Ishikawa (cell line): ENCODE measurements around the gene SGCG.

Experiments used
- CEBPB ChIP-seq: IDR thresholded peaks from 2 replicates; pipeline ENCODE4 v1.6.1; 2012
- CREB1 ChIP-seq: IDR thresholded peaks from 2 replicates; pipeline ENCODE4 v1.6.1; 2012; ENCODE audit warnings: low read depth
- EGR1 ChIP-seq: IDR thresholded peaks from 2 replicates; pipeline ENCODE4 v1.6.1; 2012
- EP300 ChIP-seq: IDR thresholded peaks from 2 replicates; pipeline ENCODE4 v1.6.1; 2012; ENCODE audit warnings: borderline replicate concordance
- FOXM1 ChIP-seq: IDR thresholded peaks from 2 replicates; pipeline ENCODE4 v1.6.1; 2012; ENCODE audit warnings: low read depth, borderline replicate concordance
- NFIC ChIP-seq: IDR thresholded peaks from 2 replicates; pipeline ENCODE4 v1.6.1; 2012
- RAD21 ChIP-seq: IDR thresholded peaks from 2 replicates; pipeline ENCODE4 v1.6.1; 2012; ENCODE audit warnings: low read depth
- TAF1 ChIP-seq: IDR thresholded peaks from 2 replicates; pipeline ENCODE4 v1.6.1; 2012; ENCODE audit warnings: low read depth, mild to moderate bottlenecking
- TCF12 ChIP-seq: IDR thresholded peaks from 2 replicates; pipeline ENCODE4 v1.6.1; 2012; ENCODE audit warnings: low read depth
- TEAD4 ChIP-seq: IDR thresholded peaks from 2 replicates; pipeline ENCODE4 v1.6.1; 2012
- YY1 ChIP-seq: IDR thresholded peaks from 2 replicates; pipeline ENCODE4 v1.6.1; 2012; ENCODE audit warnings: low read depth
- ZBTB7A ChIP-seq: IDR thresholded peaks from 2 replicates; pipeline ENCODE4 v1.6.1; 2012; ENCODE audit warnings: low read depth
- TF ChIP-seq, protein P1 (sequence below): IDR thresholded peaks from 2 replicates; pipeline ENCODE4 v1.6.1; 2012; ENCODE audit warnings: low read depth, mild to moderate bottlenecking
- TF ChIP-seq, protein P2 (sequence below): IDR thresholded peaks from 2 replicates; pipeline ENCODE4 v1.6.1; 2012
- TF ChIP-seq, protein P3 (sequence below): IDR thresholded peaks from 2 replicates; pipeline ENCODE4 v1.6.1; 2012

Gene SGCG

DNA sequence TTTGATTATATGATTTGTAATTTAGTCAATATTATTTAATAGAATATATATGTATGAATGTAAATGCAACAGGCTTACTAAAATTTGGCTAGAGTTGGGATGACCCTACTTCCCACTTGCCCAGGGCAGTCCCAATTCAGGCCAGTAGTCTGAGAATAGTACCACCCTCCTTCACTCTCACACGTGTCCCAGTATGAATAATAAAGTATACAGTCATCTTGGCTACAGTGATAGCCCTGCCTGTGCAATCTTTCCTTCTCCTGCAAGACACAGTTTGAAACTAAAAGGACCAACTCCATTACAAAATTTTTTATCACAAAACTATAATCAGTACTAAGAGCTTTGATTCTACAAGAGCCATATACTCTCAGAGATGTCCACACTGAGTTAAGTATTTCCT lies 176.6 kb downstream of the SGCG start:
- TF ChIP-seq RAD21 (no peak), CEBPB (no peak), FOXM1 (no peak), YY1 (no peak)

DNA sequence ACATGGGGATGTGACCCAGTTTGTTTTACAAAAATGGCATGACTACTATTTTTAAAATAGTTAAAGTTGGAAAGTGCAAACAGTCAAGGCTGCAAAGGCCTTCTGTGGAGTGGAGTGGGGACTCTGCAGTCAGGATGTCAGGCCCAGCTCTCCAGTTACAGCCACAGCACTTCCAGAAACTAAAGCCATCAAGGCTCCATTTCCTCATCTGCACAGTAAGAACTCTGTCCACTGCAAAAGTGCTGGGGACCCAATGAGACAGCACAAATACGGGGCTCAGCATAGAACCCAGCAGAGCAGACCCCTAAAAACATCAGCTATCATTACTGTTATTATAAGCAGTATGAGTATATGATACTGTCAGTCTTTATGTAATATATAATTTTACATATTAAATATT lies 179.1 kb downstream of the SGCG start:
- TF ChIP-seq EGR1: no peak
- TF ChIP-seq, protein P1, sequence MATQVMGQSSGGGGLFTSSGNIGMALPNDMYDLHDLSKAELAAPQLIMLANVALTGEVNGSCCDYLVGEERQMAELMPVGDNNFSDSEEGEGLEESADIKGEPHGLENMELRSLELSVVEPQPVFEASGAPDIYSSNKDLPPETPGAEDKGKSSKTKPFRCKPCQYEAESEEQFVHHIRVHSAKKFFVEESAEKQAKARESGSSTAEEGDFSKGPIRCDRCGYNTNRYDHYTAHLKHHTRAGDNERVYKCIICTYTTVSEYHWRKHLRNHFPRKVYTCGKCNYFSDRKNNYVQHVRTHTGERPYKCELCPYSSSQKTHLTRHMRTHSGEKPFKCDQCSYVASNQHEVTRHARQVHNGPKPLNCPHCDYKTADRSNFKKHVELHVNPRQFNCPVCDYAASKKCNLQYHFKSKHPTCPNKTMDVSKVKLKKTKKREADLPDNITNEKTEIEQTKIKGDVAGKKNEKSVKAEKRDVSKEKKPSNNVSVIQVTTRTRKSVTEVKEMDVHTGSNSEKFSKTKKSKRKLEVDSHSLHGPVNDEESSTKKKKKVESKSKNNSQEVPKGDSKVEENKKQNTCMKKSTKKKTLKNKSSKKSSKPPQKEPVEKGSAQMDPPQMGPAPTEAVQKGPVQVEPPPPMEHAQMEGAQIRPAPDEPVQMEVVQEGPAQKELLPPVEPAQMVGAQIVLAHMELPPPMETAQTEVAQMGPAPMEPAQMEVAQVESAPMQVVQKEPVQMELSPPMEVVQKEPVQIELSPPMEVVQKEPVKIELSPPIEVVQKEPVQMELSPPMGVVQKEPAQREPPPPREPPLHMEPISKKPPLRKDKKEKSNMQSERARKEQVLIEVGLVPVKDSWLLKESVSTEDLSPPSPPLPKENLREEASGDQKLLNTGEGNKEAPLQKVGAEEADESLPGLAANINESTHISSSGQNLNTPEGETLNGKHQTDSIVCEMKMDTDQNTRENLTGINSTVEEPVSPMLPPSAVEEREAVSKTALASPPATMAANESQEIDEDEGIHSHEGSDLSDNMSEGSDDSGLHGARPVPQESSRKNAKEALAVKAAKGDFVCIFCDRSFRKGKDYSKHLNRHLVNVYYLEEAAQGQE: no peak
- TF ChIP-seq TEAD4: no peak
- no peak for TF ChIP-seq CREB1
- no peak for TF ChIP-seq ZBTB7A
- no peak for TF ChIP-seq NFIC
- TF ChIP-seq CEBPB: no peak
- no peak for TF ChIP-seq TAF1
- no peak for TF ChIP-seq RAD21
- TF ChIP-seq, protein P2, sequence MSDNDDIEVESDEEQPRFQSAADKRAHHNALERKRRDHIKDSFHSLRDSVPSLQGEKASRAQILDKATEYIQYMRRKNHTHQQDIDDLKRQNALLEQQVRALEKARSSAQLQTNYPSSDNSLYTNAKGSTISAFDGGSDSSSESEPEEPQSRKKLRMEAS: no peak
- no peak for TF ChIP-seq FOXM1
- TF ChIP-seq EP300: no peak
- TF ChIP-seq, protein P3, sequence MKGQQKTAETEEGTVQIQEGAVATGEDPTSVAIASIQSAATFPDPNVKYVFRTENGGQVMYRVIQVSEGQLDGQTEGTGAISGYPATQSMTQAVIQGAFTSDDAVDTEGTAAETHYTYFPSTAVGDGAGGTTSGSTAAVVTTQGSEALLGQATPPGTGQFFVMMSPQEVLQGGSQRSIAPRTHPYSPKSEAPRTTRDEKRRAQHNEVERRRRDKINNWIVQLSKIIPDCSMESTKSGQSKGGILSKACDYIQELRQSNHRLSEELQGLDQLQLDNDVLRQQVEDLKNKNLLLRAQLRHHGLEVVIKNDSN: no peak
- no peak for TF ChIP-seq YY1
- no peak for TF ChIP-seq TCF12

GRCh38 chr13:23365652-23366051 lies 184.9 kb downstream of the SGCG start:
- no peak for TF ChIP-seq TCF12
- no peak for TF ChIP-seq TAF1
- no peak for TF ChIP-seq NFIC

GRCh38 chr13:23367907-23368306 lies 187.1 kb downstream of the SGCG start:
- TF ChIP-seq ZBTB7A (no peak), RAD21 (no peak), YY1 (no peak), TCF12 (no peak), EP300 (no peak), TEAD4 (no peak), CEBPB (no peak), EGR1 (no peak), NFIC (no peak), FOXM1 (no peak), CREB1 (no peak), TAF1 (no peak)
- TF ChIP-seq, protein P2: no peak
- TF ChIP-seq, protein P3: no peak
- TF ChIP-seq, protein P1: no peak

- TF ChIP-seq EP300 (no peak), FOXM1 (no peak), RAD21 (no peak), TEAD4 (no peak), ZBTB7A (no peak), CEBPB (no peak), EGR1 (no peak)
- TF ChIP-seq, protein P3: no peak
- TF ChIP-seq, protein P1: no peak
Observed at GRCh38 chr13:23372264-23372906, 191.6 kb downstream of the SGCG start.
